ENCODE measurements around the gene ALDOA.

- no peak for TF ChIP-seq GATA2 (IDR thresholded peaks at IDR 0.05; ENCODE audit: low read depth, low read length)
- no peak for TF ChIP-seq GATA3 (IDR thresholded peaks at IDR 0.05; ENCODE audit: low read depth, low read length)
These were observed 17.9 kb downstream of the ALDOA start for GRCh38 chr16:30083216-30084055.
